Measurements from ENCODE around the gene TSFM. TPM values are rescaled to one million over a fixed set of nuclear protein-coding genes. Genes with fewer than 3 reads are reported as not detected.

The TSFM gene
- total RNA-seq, 2 experiments from 2014 or later = 35.2 to 49.8 TPM

DNA sequence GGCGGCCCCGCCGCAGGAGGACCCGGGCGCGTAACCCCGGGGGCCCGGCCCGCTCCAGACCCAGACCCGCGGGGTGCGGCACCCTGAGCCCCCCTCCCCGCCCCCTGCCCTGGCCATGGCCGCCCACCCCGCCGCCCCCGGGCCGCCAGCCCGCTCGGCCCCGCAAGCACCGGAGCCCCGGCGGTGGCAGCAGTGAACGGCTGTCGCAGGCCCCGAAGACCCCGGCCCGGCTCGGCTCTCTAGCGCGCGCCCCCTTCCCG lies 27.5 kb upstream of the TSFM start:
- TF ChIP-seq EZH2phosphoT487 (IDR thresholded peaks at IDR 0.05; ENCODE audit: borderline replicate concordance, low read depth, low read length) = no peak
- TF ChIP-seq, protein P1, sequence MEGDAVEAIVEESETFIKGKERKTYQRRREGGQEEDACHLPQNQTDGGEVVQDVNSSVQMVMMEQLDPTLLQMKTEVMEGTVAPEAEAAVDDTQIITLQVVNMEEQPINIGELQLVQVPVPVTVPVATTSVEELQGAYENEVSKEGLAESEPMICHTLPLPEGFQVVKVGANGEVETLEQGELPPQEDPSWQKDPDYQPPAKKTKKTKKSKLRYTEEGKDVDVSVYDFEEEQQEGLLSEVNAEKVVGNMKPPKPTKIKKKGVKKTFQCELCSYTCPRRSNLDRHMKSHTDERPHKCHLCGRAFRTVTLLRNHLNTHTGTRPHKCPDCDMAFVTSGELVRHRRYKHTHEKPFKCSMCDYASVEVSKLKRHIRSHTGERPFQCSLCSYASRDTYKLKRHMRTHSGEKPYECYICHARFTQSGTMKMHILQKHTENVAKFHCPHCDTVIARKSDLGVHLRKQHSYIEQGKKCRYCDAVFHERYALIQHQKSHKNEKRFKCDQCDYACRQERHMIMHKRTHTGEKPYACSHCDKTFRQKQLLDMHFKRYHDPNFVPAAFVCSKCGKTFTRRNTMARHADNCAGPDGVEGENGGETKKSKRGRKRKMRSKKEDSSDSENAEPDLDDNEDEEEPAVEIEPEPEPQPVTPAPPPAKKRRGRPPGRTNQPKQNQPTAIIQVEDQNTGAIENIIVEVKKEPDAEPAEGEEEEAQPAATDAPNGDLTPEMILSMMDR (conservative IDR thresholded peaks at IDR 0.05; ENCODE audit: low read length) = no peak
- H3K27ac ChIP-seq (ENCODE audit: low read depth, low read length, poor library complexity, severe bottlenecking) = peak overlapping the region; percentile 75
- intact Hi-C loops (cut with micrococcal nuclease; ENCODE audit: unreplicated experiment) = no loop called here
- no peak for DNase-seq (ENCODE audit: low spot score)
- H3K4me2 ChIP-seq (ENCODE audit: low read length) = peak overlapping the region; percentile 84; the same call in 1 of the 2 replicates
- no peaks in the 10 kb centered on the region for H3K9me3 ChIP-seq (ENCODE audit: low read length)
- ChIA-PET CTCF (ENCODE audit: unreplicated experiment) (no interaction called here), POLR2A (no interaction called here)
- H3K9me2 ChIP-seq (ENCODE audit: insufficient read depth, low read length) = no peaks in the 10 kb centered on the region
- H2AFZ ChIP-seq (ENCODE audit: low read length) = no peak overlapping the region
- peak overlapping the region; percentile 87 for H3K4me3 ChIP-seq (ENCODE audit: low read depth, low read length, poor library complexity, severe bottlenecking)
- peaks cover 43% of the 10 kb centered on the region for H3K4me1 ChIP-seq (ENCODE audit: insufficient read depth, low read length, poor library complexity, severe bottlenecking)
- peaks cover 22% of the 10 kb centered on the region for H3K79me2 ChIP-seq (ENCODE audit: insufficient read depth, low read depth, low read length)
- no TSS peak for BruUV-seq (replicated peaks)
- peaks cover 6% of the 10 kb centered on the region; the same call in 1 of the 2 replicates for H4K20me1 ChIP-seq (ENCODE audit: insufficient read depth, low read length)
- H3K36me3 ChIP-seq (ENCODE audit: insufficient read depth, low read length) = peaks cover 43% of the 10 kb centered on the region

DNA sequence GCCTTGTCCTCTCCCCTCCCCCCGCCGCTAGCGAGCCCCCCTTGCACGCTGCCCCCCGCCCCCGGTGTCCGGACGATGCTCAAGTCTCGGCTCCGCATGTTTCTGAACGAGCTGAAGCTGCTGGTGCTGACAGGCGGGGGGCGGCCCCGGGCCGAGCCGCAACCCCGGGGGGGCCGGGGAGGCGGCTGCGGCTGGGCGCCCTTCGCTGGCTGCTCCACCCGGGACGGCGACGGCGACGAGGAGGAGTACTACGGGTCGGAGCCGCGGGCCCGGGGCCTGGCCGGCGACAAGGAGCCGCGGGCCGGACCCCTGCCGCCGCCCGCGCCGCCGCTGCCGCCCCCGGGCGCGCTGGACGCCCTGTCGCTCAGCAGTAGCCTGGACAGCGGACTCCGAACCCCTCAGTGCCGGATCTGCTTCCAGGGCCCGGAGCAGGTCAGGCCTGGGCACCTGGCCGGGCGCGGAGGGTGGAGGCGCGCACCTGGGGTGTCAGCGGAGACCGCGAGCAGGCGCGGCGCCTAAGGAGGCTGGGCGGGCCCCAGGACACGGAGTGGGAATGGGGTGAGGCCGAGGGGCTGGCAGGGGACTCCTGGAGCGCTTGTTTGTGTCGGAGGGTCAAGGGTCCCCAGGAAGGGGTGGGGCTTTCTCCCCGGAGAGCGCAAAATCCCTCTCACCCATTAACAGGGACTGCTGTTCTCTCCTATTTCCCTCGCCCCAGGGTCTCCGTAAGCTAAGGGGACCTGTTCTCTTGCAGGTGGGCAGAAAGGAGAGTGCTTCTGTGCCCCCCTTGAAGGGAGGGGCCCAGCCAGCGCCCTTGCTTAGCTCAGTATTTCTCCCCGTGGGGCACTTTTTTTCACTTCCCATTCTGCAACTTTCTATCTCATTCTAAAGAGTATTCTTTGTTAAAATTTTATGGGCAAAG lies 26.9 kb upstream of the TSFM start:
- ChIA-PET CTCF (ENCODE audit: unreplicated experiment) (interaction anchor here (1.0 to 1.4 kb wide), 2 partner anchors 10 to 24 kb away, joined by 3 to 5 read pairs; no protein-coding TSS in a partner anchor), POLR2A (interaction anchor here (0.6 to 1.4 kb wide), 6 partner anchors 10 to 454 kb away, joined by 3 to 5 read pairs (median 4); partner anchors contain the start of genes CTDSP2, EEF1AKMT3 and METTL1)
- H3K4me3 ChIP-seq (ENCODE audit: low read depth, low read length, poor library complexity, severe bottlenecking) = peak overlapping the region; percentile 87
- intact Hi-C loops (cut with micrococcal nuclease; ENCODE audit: unreplicated experiment) = loop anchor here (2.0 kb wide), 1 partner anchor 143 kb away; no protein-coding TSS in a partner anchor
- no peaks in the 10 kb centered on the region for H3K9me3 ChIP-seq (ENCODE audit: low read length)
- H3K27ac ChIP-seq (ENCODE audit: low read depth, low read length, poor library complexity, severe bottlenecking) = peak overlapping the region; percentile 75
- peak; percentile 49 for DNase-seq (ENCODE audit: low spot score)
- peak overlapping the region; percentile 84 for H3K4me2 ChIP-seq (ENCODE audit: low read length)
- H4K20me1 ChIP-seq (ENCODE audit: insufficient read depth, low read length) = peaks cover 10% of the 10 kb centered on the region; the same call in 1 of the 2 replicates
- peaks cover 37% of the 10 kb centered on the region for H3K4me1 ChIP-seq (ENCODE audit: insufficient read depth, low read length, poor library complexity, severe bottlenecking)
- no peaks in the 10 kb centered on the region for H3K9me2 ChIP-seq (ENCODE audit: insufficient read depth, low read length)
- no peak overlapping the region; the same call in 1 of the 2 replicates for H2AFZ ChIP-seq (ENCODE audit: low read length)
- peaks cover 21% of the 10 kb centered on the region for H3K79me2 ChIP-seq (ENCODE audit: insufficient read depth, low read depth, low read length)
- BruUV-seq (replicated peaks) = no TSS peak
- H3K36me3 ChIP-seq (ENCODE audit: insufficient read depth, low read length) = peaks cover 43% of the 10 kb centered on the region
- no peak for TF ChIP-seq EZH2phosphoT487 (IDR thresholded peaks at IDR 0.05; ENCODE audit: borderline replicate concordance, low read depth, low read length)
- TF ChIP-seq, protein P1 (conservative IDR thresholded peaks at IDR 0.05; ENCODE audit: low read length) = no peak

All from OCI-LY7 (cell line).